HepG2 (cell line): Measurements from ENCODE around the gene CLIC6. TPM values are rescaled to one million over a fixed set of nuclear protein-coding genes. Genes with fewer than 3 reads are reported as not detected.

ENCODE experiments used
- ATAC-seq: fragments of 200-7000 bp; cut with Tn5 transposase; 3 replicates; pipeline ENCODE4 v1.9.1; 2020; ENCODE audit warnings: mild to moderate bottlenecking, moderate library complexity
- BruUV-seq: library from RNA; stranded (reverse); fragments of 400-500 nt; replicated peaks from 2 replicates; lab custom pipeline; 2021; lab: Mats Ljungman, UMichigan
- CTCF ChIA-PET: fragments of 300-600 bp; formaldehyde crosslinking; extraction: SDS; loops from one replicate; lab custom pipeline; 2021; ENCODE audit warnings: low total read pairs, inconsistent platforms, low intra/inter-chr PET ratio; lab: Yijun Ruan, JAX
- POLR2A ChIA-PET: fragments of 350-600 bp; sonication (Branson Sonifier 250); formaldehyde crosslinking; loops from one replicate; lab custom pipeline; 2020; ENCODE audit warnings: antibody characterized with exemption, inconsistent platforms; lab: Yijun Ruan, JAX
- DNase-seq: peaks from one replicate; pipeline ENCODE4 v3.0.0-alpha.2; 2015; ENCODE audit warnings: low spot score
- FAIRE-seq: peaks from 3 replicates; lab custom pipeline; 2011; peaks lifted over from hg19 to GRCh38; lab: Jason Lieb, UNC
- H2AFZ ChIP-seq: one replicate; pipeline ENCODE4 v1.6.1; 2011; ENCODE audit warnings: low read length, inconsistent platforms
- H3K27ac ChIP-seq: fragments of 300-600 bp; 3 replicates; pipeline ENCODE4 v1.8.0; 2011; ENCODE audit warnings: mixed run types, mild to moderate bottlenecking, mixed read lengths, low read length, inconsistent platforms; ENCODE audit not compliant: insufficient read depth; ENCODE audit errors: extremely low read length
- H3K27me3 ChIP-seq, 2 experiments: fragments of 200-600 bp in 1 of 2; 2 replicates in 1 of 2; 3 replicates in 1 of 2; pipeline versions ENCODE4 v1.6.0 to v1.8.0; 2011; ENCODE audit warnings: low read length in 2 of 2, mild to moderate bottlenecking in 2 of 2, moderate library complexity in 2 of 2, inconsistent platforms in 1 of 2; ENCODE audit not compliant: insufficient read depth in 2 of 2, control insufficient read depth in 1 of 2
- H3K36me3 ChIP-seq, 2 experiments: fragments of 200-600 bp in 1 of 2; replicated peaks in 1 of 2; 2 replicates in 1 of 2; 3 replicates in 1 of 2; pipeline versions ENCODE4 v1.5.1 to v1.8.0; 2011; ENCODE audit warnings: low read length in 2 of 2, inconsistent platforms in 1 of 2; ENCODE audit not compliant: insufficient read depth in 2 of 2, control insufficient read depth in 1 of 2
- H3K4me1 ChIP-seq: 2 replicates; pipeline ENCODE4 v1.5.1; 2012; ENCODE audit warnings: low read length, inconsistent platforms; ENCODE audit not compliant: insufficient read depth
- H3K4me2 ChIP-seq: 2 replicates; pipeline ENCODE4 v1.6.0; 2011; ENCODE audit warnings: low read depth, low read length, inconsistent platforms
- H3K4me3 ChIP-seq, 3 experiments: fragments of 200-600 bp in 1 of 3; sonication (generic), shearing (Covaris generic) in 1 of 3; replicated peaks in 1 of 3; 2 replicates each; pipeline ENCODE4 v1.5.1; 2011 to 2016; ENCODE audit warnings: low read length in 3 of 3, inconsistent platforms in 2 of 3, low read depth in 2 of 3, mild to moderate bottlenecking in 2 of 3, control low read depth in 1 of 3, mixed read lengths in 1 of 3; ENCODE audit not compliant: insufficient read depth in 1 of 3
- H3K79me2 ChIP-seq: one replicate; pipeline ENCODE4 v1.6.1; 2011; ENCODE audit warnings: low read length, inconsistent platforms; ENCODE audit not compliant: insufficient read depth
- H3K9ac ChIP-seq: 2 replicates; pipeline ENCODE4 v1.6.0; 2011; ENCODE audit warnings: mild to moderate bottlenecking, low read depth, low read length, inconsistent platforms; ENCODE audit not compliant: insufficient read depth
- H3K9me3 ChIP-seq: 2 replicates; pipeline ENCODE4 v1.5.1; 2012; ENCODE audit warnings: mild to moderate bottlenecking, low read length
- H4K20me1 ChIP-seq: 2 replicates; pipeline ENCODE4 v1.6.0; 2011; ENCODE audit warnings: inconsistent platforms, mild to moderate bottlenecking, low read length, moderate library complexity; ENCODE audit not compliant: insufficient read depth
- AHR ChIP-seq: IDR thresholded peaks from 2 replicates; pipeline ENCODE4 v1.6.1; 2018; ENCODE audit warnings: missing genetic modification reagents, missing compliant biosample characterization
- ARNT ChIP-seq: fragments of 450-650 bp; IDR thresholded peaks from 2 replicates; pipeline ENCODE4 v1.6.1; 2017
- CCDC6 ChIP-seq: sonication (generic); formaldehyde crosslinking; IDR thresholded peaks from 2 replicates; pipeline ENCODE4 v1.8.1; 2022; ENCODE audit warnings: mild to moderate bottlenecking, missing genetic modification reagents, moderate library complexity
- MAFK ChIP-seq, 2 experiments: IDR thresholded peaks in 1 of 2; conservative IDR thresholded peaks in 1 of 2; 2 replicates each; pipeline ENCODE4 v1.6.1; 2011; ENCODE audit warnings: improper control_type of control experiment in 2 of 2, low read length in 2 of 2
- SETDB1 ChIP-seq: sonication (generic); formaldehyde crosslinking; IDR thresholded peaks from 2 replicates; pipeline ENCODE4 v1.5.1; 2020; ENCODE audit warnings: missing genetic modification reagents, mild to moderate bottlenecking, borderline replicate concordance
- ZIK1 ChIP-seq: sonication (generic); formaldehyde crosslinking; IDR thresholded peaks from 2 replicates; pipeline ENCODE4 v1.5.0; 2020; ENCODE audit warnings: mild to moderate bottlenecking, low read depth, missing genetic modification reagents, borderline replicate concordance
- ZNF512 ChIP-seq: sonication (generic); formaldehyde crosslinking; IDR thresholded peaks from 2 replicates; pipeline ENCODE4 v1.4.0; 2020; ENCODE audit warnings: mild to moderate bottlenecking, missing genetic modification reagents
- ZZZ3 ChIP-seq: sonication (generic); formaldehyde crosslinking; IDR thresholded peaks from 2 replicates; pipeline ENCODE4 v1.4.0; 2020; ENCODE audit warnings: missing genetic modification reagents, mild to moderate bottlenecking, borderline replicate concordance
- WGBS: methylation state at CpG from one replicate; pipeline ENCODE4 v1.1.6; 2017; ENCODE audit warnings: low lambda C conversion rate; 5-methylcytosine and 5-hydroxymethylcytosine counted together
- in situ Hi-C: cut with HindIII; loops from 2 replicates; pipeline ENCODE4 v1.10.0; 2017; ENCODE audit warnings: low pct_unique_long_range_greater_than_20kb; ENCODE audit not compliant: extremely low pct_ligation_motif_present
- intact Hi-C: fragments of 100-400 bp; cut with micrococcal nuclease; formaldehyde crosslinking; loops from one replicate; pipeline ENCODE4 v1.10.0; 2022; ENCODE audit not compliant: unreplicated experiment
- polyA plus RNA-seq, 8 experiments: library from polyadenylated mRNA; depleted of rRNA in 3 of 8; stranded (reverse) in 7 of 8; unstranded in 1 of 8; fragments of >200 nt; fragmentation: Illumina TruSeq in 4 of 8; extraction: Trizol in 4 of 8; gene quantifications; 2 replicates each; pipeline versions ENCODE4 v1.2.1 to v1.2.3, GENCODE V29; 2011 to 2016; ENCODE audit warnings: low read depth in 4 of 8, missing spikeins in 1 of 8, mixed read lengths in 1 of 8; ENCODE audit not compliant: insufficient read depth in 1 of 8
- total RNA-seq, 5 experiments: library from RNA; depleted of rRNA; stranded (reverse); fragments of >200 nt; fragmentation: Illumina TruSeq; extraction: Trizol; gene quantifications; 2 replicates each; pipeline ENCODE4 v1.2.3, GENCODE V29; 2016; ENCODE audit warnings: low read depth in 1 of 5
- TF ChIP-seq, protein P1 (sequence below): sonication (generic); formaldehyde crosslinking; IDR thresholded peaks from 2 replicates; pipeline ENCODE4 v1.4.0; 2020; ENCODE audit warnings: missing genetic modification reagents, mild to moderate bottlenecking, borderline replicate concordance
- TF ChIP-seq, protein P2 (sequence below): sonication (generic); formaldehyde crosslinking; IDR thresholded peaks from 2 replicates; pipeline ENCODE4 v1.8.0; 2022; ENCODE audit warnings: low read depth, missing genetic modification reagents
- TF ChIP-seq, protein P3 (sequence below): sonication (generic); formaldehyde crosslinking; IDR thresholded peaks from 2 replicates; pipeline ENCODE4 v1.5.0; 2020; ENCODE audit warnings: mild to moderate bottlenecking, low read depth, missing genetic modification reagents, borderline replicate concordance

Gene CLIC6
- total and polyA plus RNA-seq, 2 of the 13 experiments (the other 11 are each of a cell fraction or from before 2014, with no cell fraction given), result not detected

- Histone ChIP-seq H3K4me3 (no peak overlapping the region), H3K27ac (no peak overlapping the region), H3K79me2 (no peaks in the 10 kb centered on the region), H2AFZ (no peak overlapping the region), H3K9ac (no peak overlapping the region), H3K36me3 (no peaks in the 10 kb centered on the region), H3K4me2 (no peak overlapping the region), H4K20me1 (no peaks in the 10 kb centered on the region), H3K9me3 (no peaks in the 10 kb centered on the region), H3K27me3 (peaks cover 9 to 58% of the 10 kb centered on the region in 2 experiments; a peak in 3 of 5 replicates), H3K4me1 (peaks cover 8% of the 10 kb centered on the region)
- intact Hi-C loops, result no loop called here
- 50% methylated on average over 12 of the region's 12 CpGs for WGBS
- ChIA-PET CTCF (no interaction called here), POLR2A (no interaction called here)
- DNase-seq (no peak), ATAC-seq (no peak), FAIRE-seq (no peak)
- BruUV-seq, result no TSS peak
- TF ChIP-seq CCDC6 (no peak), MAFK (conservative IDR thresholded peaks at IDR 0.05 in 1 of 2, IDR thresholded peaks at IDR 0.05 in 1 of 2; ENCODE audit: low read length in 2 of 2) (no peak), ARNT (no peak), ZNF512 (no peak), ZZZ3 (no peak), AHR (CRISPR knock-in tag) (no peak), SETDB1 (CRISPR knock-in tag) (no peak), ZIK1 (CRISPR knock-in tag) (no peak)
- TF ChIP-seq, protein P1, sequence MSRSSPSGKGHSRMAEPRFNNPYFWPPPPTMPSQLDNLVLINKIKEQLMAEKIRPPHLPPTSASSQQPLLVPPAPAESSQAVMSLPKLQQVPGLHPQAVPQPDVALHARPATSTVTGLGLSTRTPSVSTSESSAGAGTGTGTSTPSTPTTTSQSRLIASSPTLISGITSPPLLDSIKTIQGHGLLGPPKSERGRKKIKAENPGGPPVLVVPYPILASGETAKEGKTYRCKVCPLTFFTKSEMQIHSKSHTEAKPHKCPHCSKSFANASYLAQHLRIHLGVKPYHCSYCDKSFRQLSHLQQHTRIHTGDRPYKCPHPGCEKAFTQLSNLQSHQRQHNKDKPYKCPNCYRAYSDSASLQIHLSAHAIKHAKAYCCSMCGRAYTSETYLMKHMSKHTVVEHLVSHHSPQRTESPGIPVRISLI (CRISPR knock-in tag), result no peak
- TF ChIP-seq, protein P2, sequence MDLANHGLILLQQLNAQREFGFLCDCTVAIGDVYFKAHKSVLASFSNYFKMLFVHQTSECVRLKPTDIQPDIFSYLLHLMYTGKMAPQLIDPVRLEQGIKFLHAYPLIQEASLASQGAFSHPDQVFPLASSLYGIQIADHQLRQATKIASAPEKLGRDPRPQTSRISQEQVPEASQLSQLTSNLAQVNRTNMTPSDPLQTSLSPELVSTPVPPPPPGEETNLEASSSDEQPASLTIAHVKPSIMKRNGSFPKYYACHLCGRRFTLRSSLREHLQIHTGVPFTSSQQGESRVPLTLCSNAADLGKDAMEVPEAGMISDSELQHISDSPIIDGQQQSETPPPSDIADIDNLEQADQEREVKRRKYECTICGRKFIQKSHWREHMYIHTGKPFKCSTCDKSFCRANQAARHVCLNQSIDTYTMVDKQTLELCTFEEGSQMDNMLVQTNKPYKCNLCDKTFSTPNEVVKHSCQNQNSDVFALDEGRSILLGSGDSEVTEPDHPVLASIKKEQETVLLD (CRISPR knock-in tag), result no peak
- TF ChIP-seq, protein P3, sequence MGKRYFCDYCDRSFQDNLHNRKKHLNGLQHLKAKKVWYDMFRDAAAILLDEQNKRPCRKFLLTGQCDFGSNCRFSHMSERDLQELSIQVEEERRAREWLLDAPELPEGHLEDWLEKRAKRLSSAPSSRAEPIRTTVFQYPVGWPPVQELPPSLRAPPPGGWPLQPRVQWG (CRISPR knock-in tag), result no peak
- in situ Hi-C loops, result no loop called here
Observed at GRCh38 chr21:34703571-34703970, 34.8 kb downstream of the CLIC6 start.
